NB4 (cell line): ENCODE data around the gene UMAD1.

ENCODE experiments used
- CTCF ChIP-seq: IDR thresholded peaks from one replicate; pipeline ENCODE4 v1.5.1; 2012; ENCODE audit warnings: low read depth, low read length
- POLR2A ChIP-seq: IDR thresholded peaks from 2 replicates; pipeline ENCODE4 v1.6.1; 2011; ENCODE audit warnings: mild to moderate bottlenecking; ENCODE audit not compliant: insufficient read length; ENCODE audit errors: extremely low read depth

- TF ChIP-seq CTCF: no peak
- no peak for TF ChIP-seq POLR2A
Measured at GRCh38 chr7:7912937-7913336, 272.4 kb downstream of the UMAD1 start.
